ENCODE data around the gene DIS3.
A peak's percentile ranks its signal among the peaks of the same experiment; 100 is the strongest.
"Not testable (repeated sequence)": the region's sequence is repeated elsewhere in the genome, so short reads cannot be mapped to it uniquely, and the experiment has no call there.

DIS3 gene

DNA sequence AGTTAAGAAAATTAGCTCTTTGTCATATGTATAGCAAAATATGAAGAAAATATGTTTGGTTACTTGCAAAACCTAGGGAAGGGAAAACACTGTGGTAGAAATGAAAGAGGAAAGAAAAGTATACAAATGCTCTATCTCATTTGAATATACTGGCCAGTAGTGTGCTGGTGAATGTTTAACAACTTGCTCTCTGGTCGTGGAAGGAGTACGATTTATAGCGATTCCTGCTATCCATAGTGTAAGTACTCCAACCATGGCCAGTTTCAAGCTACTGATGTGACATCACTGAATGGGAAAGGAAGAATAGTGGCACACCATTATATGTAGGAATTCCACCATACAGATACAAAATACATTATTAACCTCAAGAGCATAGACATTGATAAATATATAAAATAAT is 44.7 kb downstream of the DIS3 start:
- TF ChIP-seq, protein P1, sequence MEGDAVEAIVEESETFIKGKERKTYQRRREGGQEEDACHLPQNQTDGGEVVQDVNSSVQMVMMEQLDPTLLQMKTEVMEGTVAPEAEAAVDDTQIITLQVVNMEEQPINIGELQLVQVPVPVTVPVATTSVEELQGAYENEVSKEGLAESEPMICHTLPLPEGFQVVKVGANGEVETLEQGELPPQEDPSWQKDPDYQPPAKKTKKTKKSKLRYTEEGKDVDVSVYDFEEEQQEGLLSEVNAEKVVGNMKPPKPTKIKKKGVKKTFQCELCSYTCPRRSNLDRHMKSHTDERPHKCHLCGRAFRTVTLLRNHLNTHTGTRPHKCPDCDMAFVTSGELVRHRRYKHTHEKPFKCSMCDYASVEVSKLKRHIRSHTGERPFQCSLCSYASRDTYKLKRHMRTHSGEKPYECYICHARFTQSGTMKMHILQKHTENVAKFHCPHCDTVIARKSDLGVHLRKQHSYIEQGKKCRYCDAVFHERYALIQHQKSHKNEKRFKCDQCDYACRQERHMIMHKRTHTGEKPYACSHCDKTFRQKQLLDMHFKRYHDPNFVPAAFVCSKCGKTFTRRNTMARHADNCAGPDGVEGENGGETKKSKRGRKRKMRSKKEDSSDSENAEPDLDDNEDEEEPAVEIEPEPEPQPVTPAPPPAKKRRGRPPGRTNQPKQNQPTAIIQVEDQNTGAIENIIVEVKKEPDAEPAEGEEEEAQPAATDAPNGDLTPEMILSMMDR (IDR thresholded peaks at IDR 0.05; ENCODE audit: insufficient read depth, low read length, poor library complexity, severe bottlenecking), result no peak
- no peak for DNase-seq (ENCODE audit: extremely low read depth, insufficient read length)
- H3K27me3 ChIP-seq (replicated peaks; ENCODE audit: control insufficient read depth, insufficient read depth, low read length), result no peaks in the 10 kb centered on the region
- H3K36me3 ChIP-seq (ENCODE audit: control insufficient read depth, insufficient read depth, low read length), result peaks cover 4% of the 10 kb centered on the region
- no peak overlapping the region for H3K4me3 ChIP-seq (replicated peaks; ENCODE audit: low read depth, low read length)

DNA sequence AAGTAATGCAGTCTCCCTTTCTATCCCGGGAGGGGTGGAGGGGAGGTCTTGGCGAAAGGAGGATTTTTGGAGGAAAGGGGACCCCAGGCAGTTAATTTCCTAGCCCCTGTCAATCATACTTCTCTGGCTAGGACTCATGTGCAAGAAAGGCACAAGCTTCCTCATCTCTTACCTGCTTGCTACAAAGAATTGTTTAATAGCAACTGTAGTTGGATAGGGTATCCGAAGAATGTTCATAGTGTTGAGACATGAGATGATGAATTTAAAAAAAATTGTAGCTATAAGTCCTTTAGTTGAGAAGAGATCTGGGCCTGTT is 53.5 kb downstream of the DIS3 start:
- Histone ChIP-seq H3K36me3 (ENCODE audit: control insufficient read depth, insufficient read depth, low read length) (no peaks in the 10 kb centered on the region; the same call in 1 of the 2 replicates), H3K27me3 (replicated peaks; ENCODE audit: control insufficient read depth, insufficient read depth, low read length) (no peaks in the 10 kb centered on the region), H3K4me3 (replicated peaks; ENCODE audit: low read depth, low read length) (peak overlapping the region; percentile 82)
- TF ChIP-seq, protein P1 (IDR thresholded peaks at IDR 0.05; ENCODE audit: insufficient read depth, low read length, poor library complexity, severe bottlenecking), result no peak
- DNase-seq (ENCODE audit: extremely low read depth, insufficient read length), result no peak

DNA sequence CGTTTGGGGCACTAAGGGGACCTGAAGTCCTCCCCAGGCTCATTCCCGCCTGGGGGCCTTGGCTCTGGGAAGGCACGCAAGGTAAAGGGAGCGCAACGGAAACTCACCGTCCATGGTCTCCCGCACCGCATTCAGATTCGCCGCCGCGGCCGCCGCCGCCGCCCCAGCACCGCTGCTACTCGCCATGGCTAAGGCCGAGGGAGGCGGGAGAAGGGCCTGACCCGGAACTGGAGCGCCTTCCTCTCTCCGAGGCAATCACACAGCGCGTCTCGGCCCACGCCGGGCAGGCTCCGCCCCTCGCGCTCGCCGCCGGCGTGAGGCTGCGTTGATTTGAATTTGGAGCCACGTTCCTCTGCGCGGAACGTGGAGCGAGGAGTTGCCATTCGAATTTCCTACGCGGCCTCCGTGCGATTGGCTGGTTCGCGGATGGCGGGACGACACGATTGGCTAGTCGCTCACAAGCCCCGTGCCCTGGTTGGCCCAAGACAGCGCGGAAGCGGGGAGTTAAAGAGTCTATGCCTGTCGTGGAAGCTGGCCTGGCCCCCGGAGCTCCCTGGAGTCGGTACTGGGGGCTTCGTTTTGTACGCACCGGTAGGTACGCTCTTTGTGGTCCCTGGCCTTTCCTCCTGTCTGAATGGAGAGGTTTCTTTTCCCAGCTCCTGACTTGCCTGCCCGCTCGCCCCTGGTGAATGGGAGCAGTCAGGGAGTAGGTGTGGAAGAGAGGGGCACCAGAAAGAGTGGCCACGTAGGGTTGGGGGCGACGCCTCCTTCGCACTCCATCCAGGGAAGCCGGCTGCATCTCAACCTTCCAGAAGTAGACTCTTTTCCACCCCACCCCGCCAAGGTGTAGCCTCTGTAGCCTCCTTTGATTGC is 54.0 kb downstream of the DIS3 start, which contains the start of the genes BORA and MZT1:
TSS of gene BORA (plus strand) at position 507 of the 873 bp plus-strand sequence. CDS start 1,018 bp downstream, outside the sequence.
TSS of gene MZT1 (minus strand) at position 213 of the 873 bp plus-strand sequence. CDS start at position 186, 27 bp downstream.
- DNase-seq (ENCODE audit: extremely low read depth, insufficient read length), result peak; percentile 100
- TF ChIP-seq, protein P1 (IDR thresholded peaks at IDR 0.05; ENCODE audit: insufficient read depth, low read length, poor library complexity, severe bottlenecking), result no peak
- H3K36me3 ChIP-seq (ENCODE audit: control insufficient read depth, insufficient read depth, low read length), result no peaks in the 10 kb centered on the region; the same call in 1 of the 2 replicates
- peak within 1 kb of the TSS; percentile 82 for H3K4me3 ChIP-seq (replicated peaks; ENCODE audit: low read depth, low read length)
- H3K27me3 ChIP-seq (replicated peaks; ENCODE audit: control insufficient read depth, insufficient read depth, low read length), result no peaks in the 10 kb centered on the region

DNA sequence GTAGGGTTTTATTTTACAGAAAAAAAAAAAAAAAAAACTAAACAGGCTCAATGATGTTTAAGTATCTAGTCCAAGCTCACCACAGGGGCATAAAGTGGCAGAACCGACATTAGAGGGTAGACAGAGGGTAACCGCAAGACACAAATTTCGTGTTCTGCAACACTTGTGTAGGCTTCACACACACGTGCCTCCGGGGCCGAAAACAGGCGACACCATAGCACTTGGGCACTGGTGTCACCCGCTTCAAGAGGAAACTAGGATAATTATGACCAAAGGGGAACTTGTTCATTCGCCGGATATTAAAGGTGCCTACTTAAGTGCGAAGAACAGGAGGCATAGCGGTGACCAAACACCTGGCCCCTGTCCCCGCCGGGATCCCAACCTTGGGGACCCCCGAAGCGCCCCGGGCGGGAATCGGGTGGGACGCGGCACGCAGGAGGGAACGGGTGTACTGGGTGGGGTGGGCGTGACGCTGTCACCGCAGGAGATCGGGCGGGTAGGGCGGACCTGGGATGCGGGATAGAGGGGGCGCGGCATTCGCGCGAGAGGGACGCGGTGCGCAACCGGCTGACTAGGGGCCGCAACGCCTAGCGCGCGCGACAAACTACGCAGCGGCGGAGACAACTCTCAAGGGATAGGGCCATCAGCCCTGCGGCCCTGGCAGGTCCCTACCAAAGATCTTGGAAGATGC is 54.8 kb downstream of the DIS3 start:
- TF ChIP-seq, protein P1 (IDR thresholded peaks at IDR 0.05; ENCODE audit: insufficient read depth, low read length, poor library complexity, severe bottlenecking), result no peak
- DNase-seq (ENCODE audit: extremely low read depth, insufficient read length), result no peak
- Histone ChIP-seq H3K4me3 (replicated peaks; ENCODE audit: low read depth, low read length) (peak overlapping the region; percentile 82), H3K27me3 (replicated peaks; ENCODE audit: control insufficient read depth, insufficient read depth, low read length) (no peaks in the 10 kb centered on the region), H3K36me3 (ENCODE audit: control insufficient read depth, insufficient read depth, low read length) (no peaks in the 10 kb centered on the region)

DNA sequence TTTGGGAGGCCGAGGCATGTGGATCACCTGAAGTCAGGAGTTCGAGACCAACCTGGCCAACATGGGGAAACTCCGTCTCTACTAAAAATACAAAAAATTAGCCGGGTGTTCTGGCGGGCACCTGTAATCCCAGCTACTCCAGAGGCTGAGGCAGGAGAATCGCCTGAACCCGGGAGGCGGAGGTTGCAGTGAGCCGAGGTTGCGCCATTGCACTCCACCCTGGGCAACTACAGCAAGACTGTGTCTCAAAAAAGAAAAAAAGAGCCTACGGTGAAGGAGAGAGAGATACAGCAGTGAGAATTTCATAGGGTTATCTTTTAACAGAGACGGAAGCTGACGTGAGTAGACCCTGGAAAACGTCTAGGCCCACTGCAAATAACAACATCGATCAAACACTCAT is 55.5 kb downstream of the DIS3 start:
- DNase-seq (ENCODE audit: extremely low read depth, insufficient read length); H3K36me3 ChIP-seq (ENCODE audit: control insufficient read depth, insufficient read depth, low read length): not testable (repeated sequence)

DNA sequence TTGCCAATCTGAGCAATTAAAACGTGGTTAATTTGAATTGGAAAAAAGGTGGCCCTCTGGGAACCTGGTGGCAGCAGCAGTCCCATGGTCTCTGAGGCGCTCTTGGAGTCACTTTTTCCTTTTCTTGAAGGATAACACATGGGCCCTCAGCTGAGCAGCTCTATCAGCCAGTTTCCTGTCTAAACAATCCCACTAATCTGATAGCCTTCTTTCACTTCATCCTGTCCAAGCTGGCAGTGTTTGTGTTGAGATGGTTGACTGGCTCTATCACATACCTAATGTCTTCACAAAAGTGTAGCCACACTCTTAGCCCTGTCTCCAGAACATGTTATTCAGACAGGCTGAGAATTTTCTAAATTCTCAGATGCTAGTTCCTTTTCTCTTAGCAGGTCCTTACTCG is 64.9 kb downstream of the DIS3 start:
- no peak overlapping the region for H3K4me3 ChIP-seq (replicated peaks; ENCODE audit: low read depth, low read length)
- no peak for DNase-seq (ENCODE audit: extremely low read depth, insufficient read length)
- no peaks in the 10 kb centered on the region for H3K27me3 ChIP-seq (replicated peaks; ENCODE audit: control insufficient read depth, insufficient read depth, low read length)
- H3K36me3 ChIP-seq (ENCODE audit: control insufficient read depth, insufficient read depth, low read length), result peaks cover 7% of the 10 kb centered on the region
- TF ChIP-seq, protein P1 (IDR thresholded peaks at IDR 0.05; ENCODE audit: insufficient read depth, low read length, poor library complexity, severe bottlenecking), result no peak

More for the DNA sequence above, 55.5 kb downstream of the DIS3 start:
- H3K27me3 ChIP-seq (replicated peaks; ENCODE audit: control insufficient read depth, insufficient read depth, low read length), result not testable (repeated sequence)
- peak overlapping the region; percentile 82 for H3K4me3 ChIP-seq (replicated peaks; ENCODE audit: low read depth, low read length)
